Progenitor cell of endocrine pancreas (in vitro differentiated cells): ENCODE data around the gene PDXDC1. TPM values are rescaled to one million over a fixed set of nuclear protein-coding genes. Genes with fewer than 3 reads are reported as not detected.

ENCODE experiments used
- microRNA-seq: library from miRNA; unstranded; fragments of <30 nt; microRNA quantifications from one replicate; pipeline ENCODE4 v1.1.0, GENCODE V29; 2020; ENCODE audit warnings: borderline number of aligned reads; ENCODE audit not compliant: unreplicated experiment
- total RNA-seq: library from RNA; stranded (reverse); gene quantifications from 2 replicates; pipeline ENCODE4 v1.2.1, GENCODE V29; 2021

Gene PDXDC1
- total RNA-seq, 1 donor from 2014 or later = 124 TPM

Small RNA genes lying within 50 kb of the gene (microRNA-seq; reads per million reads assigned to microRNA genes)
- gene MIR1972-1 (not detected), gene MIR3180-4 (not detected), gene MIR6511A1 (not detected), gene MIR6511B2 (not detected), gene MIR6770-1 (not detected)

Other genes starting within 250 kb of the PDXDC1 start
- 17.1 and 18.5 TPM in 2 replicates for gene NPIPA2, start 232.5 kb upstream of the PDXDC1 start, total RNA-seq
- gene NOMO1, start 141.3 kb upstream of the PDXDC1 start, total RNA-seq = 111 and 122 TPM in 2 replicates
- gene NPIPA1, start 37.6 kb upstream of the PDXDC1 start, total RNA-seq = 208 and 215 TPM in 2 replicates
- 50.0 and 52.0 TPM in 2 replicates for gene NTAN1, start 81.0 kb downstream of the PDXDC1 start, total RNA-seq
- gene RRN3, start 119.2 kb downstream of the PDXDC1 start, total RNA-seq = 36.9 and 40.0 TPM in 2 replicates